GM20000 (cell line): Measurements from ENCODE around the gene CCL18.
"Not testable (repeated sequence)": the region's sequence is repeated elsewhere in the genome, so short reads cannot be mapped to it uniquely, and the experiment has no call there.

Experiments
- DNase-seq: peaks from one replicate; pipeline ENCODE4 v3.0.0; 2012; ENCODE audit warnings: low spot score
- CTCF ChIP-seq: IDR thresholded peaks from 2 replicates; pipeline ENCODE4 v1.5.1; 2012; ENCODE audit warnings: mild to moderate bottlenecking, control low read depth; ENCODE audit errors: extremely low read depth, missing control alignments

The CCL18 gene

GRCh38 chr17:36095992-36096391 is 31.9 kb downstream of the CCL18 start:
- no peak for TF ChIP-seq CTCF
- no peak for DNase-seq

- not testable (repeated sequence) for DNase-seq
These were observed 34.9 kb downstream of the CCL18 start for GRCh38 chr17:36099004-36099403.

GRCh38 chr17:36103401-36103975 is 39.4 kb downstream of the CCL18 start, which contains the start of gene CCL4:
Gene CCL4 (plus strand): TSS chr17:36103827. CDS start chr17:36103906, 79 bp downstream.
- DNase-seq, result not testable (repeated sequence)

- DNase-seq, result not testable (repeated sequence)
These were observed 40.2 kb downstream of the CCL18 start for GRCh38 chr17:36104246-36104645.

GRCh38 chr17:36104701-36105181 is 40.7 kb downstream of the CCL18 start:
- DNase-seq, result no peak
- no peak for TF ChIP-seq CTCF

- no peak for DNase-seq
These were observed 41.9 kb downstream of the CCL18 start for GRCh38 chr17:36105781-36106492.

GRCh38 chr17:36106493-36106835 is 42.4 kb downstream of the CCL18 start:
- DNase-seq, result no peak
- no peak for TF ChIP-seq CTCF

More at GRCh38 chr17:36105781-36106492, 41.9 kb downstream of the CCL18 start:
- no peak for TF ChIP-seq CTCF

GRCh38 chr17:36107660-36108059 is 43.6 kb downstream of the CCL18 start:
- DNase-seq, result no peak
- TF ChIP-seq CTCF, result no peak

- DNase-seq, result not testable (repeated sequence)
These were observed 44.2 kb downstream of the CCL18 start for GRCh38 chr17:36108265-36108664.
